Tibial nerve (tissue), 4 donors: Measurements from ENCODE around the gene GLRX2.

Experiments used
- CTCF ChIP-seq, 5 experiments: fragments of 200-600 bp in 3 of 5; fragments of 450-650 bp in 2 of 5; sonication (generic) in 3 of 5; IDR thresholded peaks; one replicate each; pipeline ENCODE4 v1.5.1; 2016 to 2019; ENCODE audit warnings: antibody characterized with exemption in 5 of 5, mild to moderate bottlenecking in 3 of 5, moderate library complexity in 2 of 5
- EP300 ChIP-seq, 2 donors: sonication (generic); formaldehyde crosslinking; IDR thresholded peaks; one replicate each; pipeline ENCODE4 v1.6.1; 2017; ENCODE audit warnings: antibody characterized with exemption in 2 of 2, mild to moderate bottlenecking in 1 of 2
- POLR2A ChIP-seq, 2 donors: fragments of 450-650 bp; IDR thresholded peaks; one replicate each; pipeline ENCODE4 v1.6.1; 2017; ENCODE audit warnings: antibody characterized with exemption in 2 of 2, mild to moderate bottlenecking in 2 of 2, moderate library complexity in 2 of 2

- TF ChIP-seq CTCF (IDR thresholded peaks at IDR 0.05) (peak; percentile 95 to 100 (median 98)), POLR2A (IDR thresholded peaks at IDR 0.05) (peak; percentile 77 to 78), EP300 (IDR thresholded peaks at IDR 0.05) (peak; percentile 78 to 97)
Measured at GRCh38 chr1:193121616-193122593, 16.7 kb upstream of the GLRX2 start, which contains the start of gene CDC73.
